ENCODE measurements around the gene SIDT2. TPM values are rescaled to one million over a fixed set of nuclear protein-coding genes. Genes with fewer than 3 reads are reported as not detected.
A peak's percentile ranks its signal among the peaks of the same experiment; 100 is the strongest.
"Not testable (repeated sequence)": the region's sequence is repeated elsewhere in the genome, so short reads cannot be mapped to it uniquely, and the experiment has no call there.

The SIDT2 gene
- total RNA-seq, 4 donors from 2014 or later = 42.6 to 130 (median 74.7) TPM

DNA sequence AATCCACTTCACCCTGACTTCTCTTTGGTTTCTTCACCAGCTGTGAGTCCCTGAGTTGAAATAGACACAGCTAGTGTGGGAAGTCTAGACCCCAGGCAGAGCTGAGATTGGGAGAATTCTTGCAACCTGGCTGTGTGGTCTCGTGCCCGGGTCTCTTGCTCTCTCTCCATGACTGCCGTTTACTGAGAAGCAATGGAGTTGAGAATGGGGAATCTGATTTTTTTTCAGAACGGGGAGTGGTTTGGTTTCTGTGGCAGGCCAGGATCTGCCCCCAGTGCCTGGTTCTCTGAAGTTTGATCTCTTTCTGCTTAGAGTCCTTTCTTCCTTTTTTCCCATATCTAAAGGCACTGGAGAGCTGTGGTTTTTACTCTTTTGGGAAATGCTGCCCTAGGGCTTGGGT, 1.5 kb downstream of the SIDT2 start:
- WGBS = 12% methylated on average over 4 of the region's 4 CpGs
- DNase-seq (ENCODE audit: low spot score in 2 of 2) = peak in 1 of 2 donors; percentile 31
- Histone ChIP-seq H3K4me1 (peaks cover 44% of the 10 kb centered on the region), H3K27ac (peak overlapping the region; percentile 89), H3K27me3 (no peaks in the 10 kb centered on the region), H3K36me3 (peaks cover 5% of the 10 kb centered on the region), H3K4me3 (peak overlapping the region; percentile 79), H3K9me3 (no peaks in the 10 kb centered on the region)
- TF ChIP-seq, protein P1, sequence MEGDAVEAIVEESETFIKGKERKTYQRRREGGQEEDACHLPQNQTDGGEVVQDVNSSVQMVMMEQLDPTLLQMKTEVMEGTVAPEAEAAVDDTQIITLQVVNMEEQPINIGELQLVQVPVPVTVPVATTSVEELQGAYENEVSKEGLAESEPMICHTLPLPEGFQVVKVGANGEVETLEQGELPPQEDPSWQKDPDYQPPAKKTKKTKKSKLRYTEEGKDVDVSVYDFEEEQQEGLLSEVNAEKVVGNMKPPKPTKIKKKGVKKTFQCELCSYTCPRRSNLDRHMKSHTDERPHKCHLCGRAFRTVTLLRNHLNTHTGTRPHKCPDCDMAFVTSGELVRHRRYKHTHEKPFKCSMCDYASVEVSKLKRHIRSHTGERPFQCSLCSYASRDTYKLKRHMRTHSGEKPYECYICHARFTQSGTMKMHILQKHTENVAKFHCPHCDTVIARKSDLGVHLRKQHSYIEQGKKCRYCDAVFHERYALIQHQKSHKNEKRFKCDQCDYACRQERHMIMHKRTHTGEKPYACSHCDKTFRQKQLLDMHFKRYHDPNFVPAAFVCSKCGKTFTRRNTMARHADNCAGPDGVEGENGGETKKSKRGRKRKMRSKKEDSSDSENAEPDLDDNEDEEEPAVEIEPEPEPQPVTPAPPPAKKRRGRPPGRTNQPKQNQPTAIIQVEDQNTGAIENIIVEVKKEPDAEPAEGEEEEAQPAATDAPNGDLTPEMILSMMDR (IDR thresholded peaks at IDR 0.05) = no peak
- TF ChIP-seq POLR2A (IDR thresholded peaks at IDR 0.05) = no peak
- no peak for TF ChIP-seq EP300 (IDR thresholded peaks at IDR 0.05)
- no peak for TF ChIP-seq POLR2AphosphoS5 (IDR thresholded peaks at IDR 0.05)

DNA sequence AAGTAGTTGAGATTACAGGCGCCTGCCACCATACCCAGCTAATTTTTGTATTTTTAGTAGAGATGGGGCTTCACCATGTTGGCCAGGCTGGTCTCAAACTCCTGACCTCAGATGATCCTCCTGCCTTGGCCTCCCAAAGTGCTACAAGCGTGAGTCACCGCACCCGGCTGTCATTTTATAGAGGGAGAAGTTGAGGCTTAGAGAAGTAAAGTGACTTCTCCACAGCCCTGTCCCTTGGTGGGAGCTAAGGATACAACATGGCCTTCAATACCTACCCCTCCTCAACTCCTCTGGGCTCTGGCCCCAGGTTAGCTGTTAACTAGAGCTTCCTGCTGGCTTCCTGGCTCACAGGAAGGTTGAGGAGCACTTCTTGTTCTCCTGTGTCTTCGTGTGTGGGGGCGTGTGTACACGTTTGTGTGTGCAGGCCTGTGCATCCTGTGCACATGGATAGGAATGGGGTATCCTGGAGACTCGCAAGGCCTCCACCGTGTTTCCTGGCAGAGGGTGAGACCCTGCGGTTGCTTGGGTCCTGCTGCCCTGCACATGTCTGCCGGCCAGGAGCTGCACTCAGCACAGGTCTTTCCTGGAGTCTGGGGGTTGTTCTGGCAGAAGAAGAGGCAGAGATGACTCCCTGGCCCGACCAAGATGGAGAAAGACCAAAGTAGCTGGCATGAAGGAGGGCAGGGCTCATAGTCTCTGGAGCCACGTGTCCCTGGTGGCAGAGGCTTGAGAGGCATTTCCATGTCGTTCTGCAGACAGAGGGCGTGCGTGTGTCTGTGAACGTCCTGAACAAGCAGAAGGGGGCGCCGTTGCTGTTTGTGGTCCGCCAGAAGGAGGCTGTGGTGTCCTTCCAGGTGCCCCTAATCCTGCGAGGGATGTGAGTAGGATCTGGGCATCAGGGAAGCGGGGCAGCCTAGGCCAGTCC, 2.4 kb downstream of the SIDT2 start:
- Histone ChIP-seq H3K9me3 (no peaks in the 10 kb centered on the region), H3K4me1 (peaks cover 44% of the 10 kb centered on the region), H3K27ac (no peak overlapping the region), H3K27me3 (no peaks in the 10 kb centered on the region), H3K36me3 (peaks cover 8% of the 10 kb centered on the region), H3K4me3 (no peak overlapping the region)
- peak; percentile 83 to 87 for DNase-seq (ENCODE audit: low spot score in 2 of 2)
- TF ChIP-seq POLR2AphosphoS5 (IDR thresholded peaks at IDR 0.05) (no peak), EP300 (IDR thresholded peaks at IDR 0.05) (no peak)
- TF ChIP-seq, protein P1 (IDR thresholded peaks at IDR 0.05) = peak; percentile 22 to 57
- 62% methylated on average over 7 of the region's 22 CpGs for WGBS

DNA sequence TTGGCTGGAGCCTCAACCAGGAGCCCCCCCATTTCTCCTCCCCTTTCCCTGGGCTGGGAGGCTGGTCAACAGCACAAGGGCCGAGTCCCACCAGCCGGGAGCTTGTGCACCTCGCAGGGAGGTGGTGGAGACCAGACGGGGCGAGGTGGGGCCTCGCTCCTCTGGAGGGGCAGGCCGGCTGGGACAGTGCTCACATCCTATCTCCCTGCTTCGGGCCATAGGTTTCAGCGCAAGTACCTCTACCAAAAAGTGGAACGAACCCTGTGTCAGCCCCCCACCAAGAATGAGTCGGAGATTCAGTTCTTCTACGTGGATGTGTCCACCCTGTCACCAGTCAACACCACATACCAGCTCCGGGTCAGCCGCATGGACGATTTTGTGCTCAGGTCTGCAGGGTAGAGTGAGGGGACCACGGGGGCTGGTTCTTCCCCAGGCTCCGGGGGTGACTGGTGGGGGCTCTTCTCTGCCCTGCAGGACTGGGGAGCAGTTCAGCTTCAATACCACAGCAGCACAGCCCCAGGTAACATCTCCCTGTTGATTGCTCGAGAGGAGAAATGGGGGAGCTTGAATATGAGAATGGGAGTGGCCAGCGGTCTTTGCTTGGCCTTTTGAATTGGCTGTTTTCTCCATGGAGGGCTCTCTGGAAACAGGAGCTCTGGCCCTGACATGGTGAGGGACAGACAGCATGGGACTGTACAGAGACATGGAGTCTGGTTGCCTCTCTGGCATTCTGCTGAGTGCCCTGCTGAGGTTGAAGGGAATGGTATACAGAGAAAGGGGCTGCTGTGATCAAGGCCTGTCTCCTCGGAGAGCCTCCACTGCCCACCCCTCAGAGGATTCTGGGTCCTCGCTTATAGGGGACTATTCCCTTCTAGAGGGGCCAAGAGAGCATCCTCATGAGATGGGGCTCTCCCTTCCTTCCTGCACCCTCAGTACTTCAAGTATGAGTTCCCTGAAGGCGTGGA, 3.3 kb downstream of the SIDT2 start:
- 93% methylated on average over 21 of the region's 22 CpGs for WGBS
- H3K27ac ChIP-seq = no peak overlapping the region
- TF ChIP-seq POLR2AphosphoS5 (IDR thresholded peaks at IDR 0.05) = no peak
- TF ChIP-seq, protein P1 (IDR thresholded peaks at IDR 0.05) = no peak
- TF ChIP-seq EP300 (IDR thresholded peaks at IDR 0.05) = no peak
- TF ChIP-seq POLR2A (IDR thresholded peaks at IDR 0.05) = no peak

DNA sequence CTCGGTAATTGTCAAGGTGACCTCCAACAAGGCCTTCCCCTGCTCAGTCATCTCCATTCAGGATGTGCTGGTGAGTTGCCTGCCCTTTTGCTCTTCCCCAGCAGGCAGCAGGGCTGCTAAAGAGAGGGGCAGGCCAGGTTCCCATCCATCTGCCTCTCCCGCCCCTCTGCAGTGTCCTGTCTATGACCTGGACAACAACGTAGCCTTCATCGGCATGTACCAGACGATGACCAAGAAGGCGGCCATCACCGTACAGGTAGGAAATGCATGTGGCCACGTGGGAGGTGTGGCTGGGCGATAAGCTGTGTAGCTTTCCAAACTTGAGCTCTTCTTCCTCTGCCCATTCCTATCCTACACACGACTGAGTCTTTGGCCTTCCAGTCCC, 4.0 kb downstream of the SIDT2 start:
- peaks cover 44% of the 10 kb centered on the region for H3K4me1 ChIP-seq
- no peak overlapping the region for H3K27ac ChIP-seq
- H3K36me3 ChIP-seq = peaks cover 18% of the 10 kb centered on the region
- DNase-seq (ENCODE audit: low spot score in 2 of 2) = peak in 1 of 2 donors; percentile 38
- 95% methylated on average over 5 of the region's 10 CpGs for WGBS
- H3K4me3 ChIP-seq = no peak overlapping the region
- TF ChIP-seq POLR2AphosphoS5 (IDR thresholded peaks at IDR 0.05) (no peak), POLR2A (IDR thresholded peaks at IDR 0.05) (no peak), EP300 (IDR thresholded peaks at IDR 0.05) (no peak)
- TF ChIP-seq, protein P1 (IDR thresholded peaks at IDR 0.05) = no peak
- H3K9me3 ChIP-seq = no peaks in the 10 kb centered on the region
- no peaks in the 10 kb centered on the region for H3K27me3 ChIP-seq

More for the DNA sequence above, 3.3 kb downstream of the SIDT2 start:
- peaks cover 11% of the 10 kb centered on the region for H3K36me3 ChIP-seq
- peak in 1 of 2 donors; percentile 35 for DNase-seq (ENCODE audit: low spot score in 2 of 2)
- H3K4me3 ChIP-seq = no peak overlapping the region
- H3K9me3 ChIP-seq = no peaks in the 10 kb centered on the region
- H3K27me3 ChIP-seq = no peaks in the 10 kb centered on the region
- peaks cover 44% of the 10 kb centered on the region for H3K4me1 ChIP-seq

DNA sequence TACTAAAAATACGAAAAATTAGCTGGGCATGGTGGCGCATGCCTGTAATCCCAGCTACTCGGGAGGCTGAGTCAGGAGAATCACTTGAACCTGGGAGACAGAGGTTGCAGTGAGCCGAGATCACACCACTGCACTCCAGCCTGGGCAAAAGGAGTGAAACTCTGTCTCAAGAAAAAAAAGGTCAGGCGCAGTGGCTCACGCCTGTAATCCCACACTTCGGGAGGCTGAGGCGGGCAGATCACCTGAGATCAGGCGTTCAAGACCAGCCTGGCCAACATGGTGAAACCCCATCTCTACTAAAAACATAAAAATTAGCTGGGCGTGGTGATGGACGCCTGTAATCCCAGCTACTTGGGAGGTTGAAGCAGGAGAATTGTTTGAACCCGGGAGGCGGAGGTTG, 4.6 kb downstream of the SIDT2 start:
- WGBS = 89% methylated on average over 12 of the region's 13 CpGs
- H3K9me3 ChIP-seq, H3K27ac ChIP-seq, H3K4me3 ChIP-seq, H3K27me3 ChIP-seq: not testable (repeated sequence)
- H3K36me3 ChIP-seq = peaks cover 24% of the 10 kb centered on the region
- H3K4me1 ChIP-seq = peaks cover 38% of the 10 kb centered on the region
- peak in 1 of 2 donors; percentile 56 for DNase-seq (ENCODE audit: low spot score in 2 of 2)
